Mucosa of rectum (tissue), 2 donors: ENCODE measurements around the gene RBM47.

ENCODE experiments used
- H3K27ac ChIP-seq, 2 donors: one replicate each; pipeline ENCODE4 v1.7.0; 2013; ENCODE audit warnings: inconsistent platforms in 2 of 2, low read depth in 2 of 2, low read length in 2 of 2
- H3K27me3 ChIP-seq, 2 donors: one replicate each; pipeline ENCODE4 v1.7.0; 2013; ENCODE audit warnings: low read length in 2 of 2; ENCODE audit not compliant: control insufficient read depth in 2 of 2, insufficient read depth in 2 of 2
- H3K36me3 ChIP-seq, 2 donors: one replicate each; pipeline ENCODE4 v1.7.0; 2013; ENCODE audit warnings: low read length in 2 of 2; ENCODE audit not compliant: control insufficient read depth in 2 of 2, insufficient read depth in 2 of 2
- H3K4me1 ChIP-seq, 2 donors: one replicate each; pipeline ENCODE4 v1.7.0; 2013; ENCODE audit warnings: low read length in 2 of 2, mild to moderate bottlenecking in 1 of 2; ENCODE audit not compliant: control insufficient read depth in 2 of 2, insufficient read depth in 2 of 2
- H3K4me3 ChIP-seq, 2 donors: one replicate each; pipeline ENCODE4 v1.7.0; 2013; ENCODE audit warnings: low read length in 2 of 2
- H3K9ac ChIP-seq, 2 donors: one replicate each; pipeline ENCODE4 v1.7.0; 2013; ENCODE audit warnings: low read length in 2 of 2, low read depth in 1 of 2, mild to moderate bottlenecking in 1 of 2
- H3K9me3 ChIP-seq, 2 donors: one replicate each; pipeline ENCODE4 v1.7.0; 2013; ENCODE audit warnings: low read length in 2 of 2; ENCODE audit not compliant: control insufficient read depth in 2 of 2
- donor health status: healthy.
- donor health status: Normal muscosa, but diverticular disease.

Gene RBM47

GRCh38 chr4:40581254-40582140 is 48.2 kb downstream of the RBM47 start:
- H3K9ac ChIP-seq = no peak overlapping the region
- no peak overlapping the region for H3K27ac ChIP-seq
- no peak overlapping the region for H3K4me3 ChIP-seq
- H3K27me3 ChIP-seq = no peaks in the 10 kb centered on the region
- H3K9me3 ChIP-seq = no peaks in the 10 kb centered on the region
- H3K36me3 ChIP-seq = no peaks in the 10 kb centered on the region
- H3K4me1 ChIP-seq = peaks cover 13% of the 10 kb centered on the region in 2 donors

- Histone ChIP-seq H3K4me3 (no peak overlapping the region), H3K9ac (no peak overlapping the region), H3K27me3 (no peaks in the 10 kb centered on the region), H3K4me1 (peaks cover 15 to 20% of the 10 kb centered on the region in 2 donors), H3K36me3 (no peaks in the 10 kb centered on the region), H3K27ac (no peak overlapping the region), H3K9me3 (no peaks in the 10 kb centered on the region)
Observed at GRCh38 chr4:40579983-40580382, 49.7 kb downstream of the RBM47 start.

- peaks cover 15 to 20% of the 10 kb centered on the region in 2 donors for H3K4me1 ChIP-seq
- no peaks in the 10 kb centered on the region for H3K9me3 ChIP-seq
- peak overlapping the region; percentile 86 to 91 for H3K27ac ChIP-seq
- peak overlapping the region; percentile 67 to 70 for H3K4me3 ChIP-seq
- no peaks in the 10 kb centered on the region for H3K27me3 ChIP-seq
- H3K36me3 ChIP-seq = no peaks in the 10 kb centered on the region
- peak overlapping the region; percentile 38 to 61 for H3K9ac ChIP-seq
Observed at GRCh38 chr4:40577588-40578253, 51.9 kb downstream of the RBM47 start.

- Histone ChIP-seq H3K4me1 (peaks cover 15 to 20% of the 10 kb centered on the region in 2 donors), H3K27me3 (no peaks in the 10 kb centered on the region), H3K36me3 (no peaks in the 10 kb centered on the region), H3K27ac (peak overlapping the region; percentile 86 to 91), H3K4me3 (peak overlapping the region; percentile 67 to 70), H3K9me3 (no peaks in the 10 kb centered on the region), H3K9ac (peak overlapping the region; percentile 38 to 61)
Observed at GRCh38 chr4:40576651-40577480, 52.8 kb downstream of the RBM47 start.

- Histone ChIP-seq H3K27me3 (no peaks in the 10 kb centered on the region), H3K4me3 (no peak overlapping the region), H3K27ac (peak overlapping the region; percentile 10 to 86), H3K4me1 (peaks cover 15 to 20% of the 10 kb centered on the region in 2 donors), H3K9ac (no peak overlapping the region), H3K36me3 (no peaks in the 10 kb centered on the region), H3K9me3 (no peaks in the 10 kb centered on the region)
Observed at GRCh38 chr4:40575846-40576245, 53.8 kb downstream of the RBM47 start.

- H3K9me3 ChIP-seq = no peaks in the 10 kb centered on the region
- H3K27ac ChIP-seq = peak overlapping the region; percentile 32 to 37
- H3K4me1 ChIP-seq = peaks cover 15 to 20% of the 10 kb centered on the region in 2 donors
- no peaks in the 10 kb centered on the region for H3K27me3 ChIP-seq
- H3K9ac ChIP-seq = no peak overlapping the region
- H3K36me3 ChIP-seq = no peaks in the 10 kb centered on the region
- H3K4me3 ChIP-seq = no peak overlapping the region
Observed at GRCh38 chr4:40573593-40574311, 55.9 kb downstream of the RBM47 start.

- Histone ChIP-seq H3K27me3 (no peaks in the 10 kb centered on the region), H3K4me1 (peaks cover 13 to 17% of the 10 kb centered on the region in 2 donors), H3K36me3 (no peaks in the 10 kb centered on the region), H3K9ac (no peak overlapping the region), H3K9me3 (no peaks in the 10 kb centered on the region), H3K27ac (no peak overlapping the region), H3K4me3 (no peak overlapping the region)
Observed at GRCh38 chr4:40572692-40573310, 56.9 kb downstream of the RBM47 start.

- peaks cover 0 to 4% of the 10 kb centered on the region in 2 donors for H3K4me1 ChIP-seq
- no peaks in the 10 kb centered on the region for H3K9me3 ChIP-seq
- no peak overlapping the region for H3K4me3 ChIP-seq
- H3K9ac ChIP-seq = no peak overlapping the region
- no peaks in the 10 kb centered on the region for H3K27me3 ChIP-seq
- H3K27ac ChIP-seq = no peak overlapping the region
- H3K36me3 ChIP-seq = no peaks in the 10 kb centered on the region
Observed at GRCh38 chr4:40571208-40571607, 58.5 kb downstream of the RBM47 start.

GRCh38 chr4:40570348-40571077 is 59.2 kb downstream of the RBM47 start:
- H3K4me1 ChIP-seq = no peaks in the 10 kb centered on the region

More at GRCh38 chr4:40570348-40571077, 59.2 kb downstream of the RBM47 start:
- Histone ChIP-seq H3K4me3 (no peak overlapping the region), H3K36me3 (no peaks in the 10 kb centered on the region), H3K27me3 (no peaks in the 10 kb centered on the region), H3K9ac (no peak overlapping the region), H3K27ac (no peak overlapping the region), H3K9me3 (no peaks in the 10 kb centered on the region)
